SK-N-MC (cell line): ENCODE data around the gene S100P.

ENCODE experiments used
- DNase-seq: peaks from one replicate; pipeline ENCODE4 v3.0.0-alpha.2; 2011; ENCODE audit warnings: low read depth, low spot score
- H3K27ac ChIP-seq: fragments of 200-600 bp; sonication (generic); 2 replicates; pipeline ENCODE4 v1.5.1; 2016; ENCODE audit warnings: mixed run types
- H3K36me3 ChIP-seq: fragments of 200-600 bp; sonication (generic); 2 replicates; pipeline ENCODE4 v1.6.1; 2017; ENCODE audit warnings: antibody characterized with exemption, low read length, mixed read lengths; ENCODE audit not compliant: insufficient read depth
- H3K4me3 ChIP-seq: fragments of 200-600 bp; sonication (generic); 2 replicates; pipeline ENCODE4 v1.5.1; 2016
- H3K9ac ChIP-seq: fragments of 200-600 bp; sonication (generic); 2 replicates; pipeline ENCODE4 v1.8.0; 2017; ENCODE audit warnings: mixed run types, mixed read lengths; ENCODE audit not compliant: insufficient read length
- H3K9me3 ChIP-seq: fragments of 200-600 bp; sonication (generic); 2 replicates; pipeline ENCODE4 v1.6.1; 2017; ENCODE audit warnings: low read depth, mild to moderate bottlenecking, antibody characterized with exemption, low read length, moderate library complexity, mixed read lengths
- EZH2 ChIP-seq: fragments of 200-600 bp; sonication (generic); IDR thresholded peaks from one replicate; pipeline ENCODE4 v1.6.1; 2017; ENCODE audit warnings: antibody characterized with exemption
- FOXP2 ChIP-seq: optimal IDR thresholded peaks from 2 replicates; pipeline ENCODE3; 2011; ENCODE audit warnings: mild to moderate bottlenecking, moderate library complexity; ENCODE audit not compliant: insufficient read depth; ENCODE audit errors: extremely low read length, control extremely low read depth
- POLR2AphosphoS5 ChIP-seq: IDR thresholded peaks from 2 replicates; pipeline ENCODE4 v1.6.1; 2012; ENCODE audit warnings: mild to moderate bottlenecking, low read depth, low read length, borderline replicate concordance

S100P gene

DNA sequence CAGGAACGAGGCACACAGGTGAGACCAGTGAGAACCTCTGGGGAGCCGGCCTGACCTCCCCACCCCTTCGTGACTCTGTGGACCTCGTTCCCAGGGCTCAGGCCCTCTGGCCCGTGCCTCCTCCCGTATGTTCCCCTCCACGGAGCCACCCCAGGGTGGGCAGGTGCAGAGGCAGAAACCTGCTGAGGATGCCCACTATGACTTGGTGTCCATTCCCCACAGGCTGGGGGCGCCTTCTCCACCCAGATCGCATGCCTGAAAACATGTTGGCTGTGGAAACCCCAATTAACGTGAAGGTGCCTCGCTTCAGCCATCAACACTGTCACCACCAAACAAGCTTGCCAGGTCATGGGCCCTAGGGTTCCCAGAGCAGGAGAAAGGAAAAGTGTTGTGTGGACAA lies 49.3 kb downstream of the S100P start:
- H3K27ac ChIP-seq, result no peak overlapping the region
- no peak overlapping the region for H3K9ac ChIP-seq
- H3K4me3 ChIP-seq, result no peak overlapping the region
- no peaks in the 10 kb centered on the region for H3K36me3 ChIP-seq
- TF ChIP-seq FOXP2 (no peak), EZH2 (no peak), POLR2AphosphoS5 (no peak)
- no peaks in the 10 kb centered on the region for H3K9me3 ChIP-seq
- DNase-seq, result no peak
